Lung (tissue), 12 donors: ENCODE data around the gene GNRHR. TPM values are rescaled to one million over a fixed set of nuclear protein-coding genes. Genes with fewer than 3 reads are reported as not detected.

ENCODE experiments used
- ATAC-seq: fragments of 200-7000 bp; cut with Tn5 transposase; one replicate; pipeline ENCODE4 v1.9.1; 2020; ENCODE audit warnings: moderate number of reproducible peaks; ENCODE audit not compliant: insufficient read depth, low FRiP score
- DNase-seq, 3 donors: peaks; one replicate each; pipeline ENCODE4 v3.0.0-alpha.2; 2013 to 2017
- H3K27ac ChIP-seq, 2 donors: one replicate each; pipeline ENCODE4 v1.5.1; 2013; ENCODE audit warnings: mild to moderate bottlenecking in 2 of 2, moderate library complexity in 2 of 2, control low read depth in 1 of 2, inconsistent platforms in 1 of 2, low read depth in 1 of 2, low read length in 1 of 2
- H3K27me3 ChIP-seq, 3 donors: one replicate each; pipeline ENCODE4 v1.5.1; 2013; ENCODE audit warnings: low read length in 2 of 3; ENCODE audit not compliant: control insufficient read depth in 3 of 3, insufficient read depth in 3 of 3
- H3K36me3 ChIP-seq, 4 donors: one replicate each; pipeline ENCODE4 v1.5.1; 2013; ENCODE audit warnings: low read length in 4 of 4, mild to moderate bottlenecking in 1 of 4, moderate library complexity in 1 of 4; ENCODE audit not compliant: control insufficient read depth in 4 of 4, insufficient read depth in 4 of 4
- H3K4me1 ChIP-seq, 5 donors: one replicate each; pipeline ENCODE4 v1.5.1; 2013; ENCODE audit warnings: low read length in 5 of 5, mild to moderate bottlenecking in 2 of 5, moderate library complexity in 1 of 5; ENCODE audit not compliant: control insufficient read depth in 5 of 5, insufficient read depth in 5 of 5
- H3K4me3 ChIP-seq: one replicate; pipeline ENCODE4 v1.5.1; 2013; ENCODE audit warnings: mild to moderate bottlenecking, control low read depth, moderate library complexity
- H3K9ac ChIP-seq, 2 donors: one replicate each; pipeline ENCODE4 v1.5.1; 2013; ENCODE audit warnings: low read length in 2 of 2, control low read depth in 1 of 2; ENCODE audit not compliant: insufficient read depth in 1 of 2
- H3K9me3 ChIP-seq, 4 donors: one replicate each; pipeline ENCODE4 v1.5.1; 2013; ENCODE audit warnings: low read length in 3 of 4, mild to moderate bottlenecking in 1 of 4, moderate library complexity in 1 of 4; ENCODE audit not compliant: control insufficient read depth in 4 of 4, insufficient read depth in 3 of 4
- WGBS, 2 donors: extraction: QIAGEN DNeasy Blood & Tissue Kit; methylation state at CpG; one replicate each; pipeline ENCODE4 v1.1.7; 2013; 5-methylcytosine and 5-hydroxymethylcytosine counted together
- polyA plus RNA-seq, 2 donors: library from polyadenylated mRNA; stranded (reverse); fragments of 200-250 nt; gene quantifications; one replicate each; pipeline ENCODE4 v1.2.1, GENCODE V29; 2013
- total RNA-seq, 2 donors: library from RNA; depleted of rRNA in 1 of 2; stranded (reverse); fragments of >200 nt in 1 of 2; gene quantifications; one replicate each; pipeline ENCODE4 v1.2.1, GENCODE V29; 2014 to 2021
- TF ChIP-seq, protein P1 (sequence below): IDR thresholded peaks from 2 replicates; pipeline ENCODE4 v1.5.1; 2012; ENCODE audit warnings: mild to moderate bottlenecking; ENCODE audit errors: control extremely low read depth, extremely low read depth
- donor health status: control.
- donor health status: control.
- donor health status: Bipolar disorder and iron deficiency.
- donor health status: healthy.
- donor health status: DM: yes; HTN: yes; CAD: no.

GNRHR gene
- total and polyA plus RNA-seq, 4 donors: not detected

DNA sequence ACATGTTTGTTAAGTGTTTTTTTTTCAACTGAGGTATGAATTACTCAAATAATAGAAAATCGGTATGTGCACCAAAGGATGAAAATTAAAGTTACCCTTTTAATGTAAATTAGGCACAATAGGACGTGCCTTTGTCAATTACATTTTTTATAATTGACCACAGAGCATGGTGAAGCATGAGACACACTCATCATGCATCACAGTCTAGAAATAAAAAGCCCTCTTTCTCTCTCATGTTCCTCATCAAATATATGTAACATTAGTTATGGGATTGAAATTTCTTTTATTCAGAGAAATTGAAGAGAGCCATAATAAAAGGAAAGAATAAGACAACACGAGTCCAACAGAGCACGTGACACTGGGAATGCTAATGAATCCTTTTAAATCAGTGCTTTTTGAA lies 3.5 kb downstream of the GNRHR start:
- 90 to 93% methylated on average over 4 of the region's 4 CpGs for WGBS, 2 donors
- no peaks in the 10 kb centered on the region for H3K27me3 ChIP-seq

DNA sequence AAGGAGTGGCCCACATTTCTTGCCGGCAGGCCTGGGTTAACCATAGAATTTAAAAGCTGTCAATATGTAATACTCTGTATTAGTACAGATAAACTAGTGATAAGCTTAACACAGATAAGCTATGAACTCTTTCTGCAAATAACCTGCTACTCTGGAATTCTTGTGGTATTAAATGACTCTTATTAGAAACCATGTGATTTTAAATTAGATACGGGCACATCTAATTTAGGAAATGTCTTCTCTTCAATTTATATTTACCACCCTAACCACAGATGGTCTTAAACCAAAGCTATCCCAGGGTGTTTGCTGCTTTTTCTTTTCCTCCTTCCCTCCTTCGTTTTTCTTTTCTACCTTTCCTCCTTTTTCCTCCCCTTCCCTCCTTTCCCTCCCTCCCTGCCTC lies 4.9 kb downstream of the GNRHR start:
- DNase-seq (no peak), ATAC-seq (no peak)
- no peaks in the 10 kb centered on the region for H3K36me3 ChIP-seq
- H3K9ac ChIP-seq: no peak overlapping the region
- no peaks in the 10 kb centered on the region for H3K4me1 ChIP-seq
- WGBS, 2 donors: 71 to 85% methylated on average over 3 of the region's 3 CpGs
- H3K4me3 ChIP-seq: no peak overlapping the region
- no peaks in the 10 kb centered on the region for H3K27me3 ChIP-seq
- no peaks in the 10 kb centered on the region for H3K9me3 ChIP-seq
- TF ChIP-seq, protein P1, sequence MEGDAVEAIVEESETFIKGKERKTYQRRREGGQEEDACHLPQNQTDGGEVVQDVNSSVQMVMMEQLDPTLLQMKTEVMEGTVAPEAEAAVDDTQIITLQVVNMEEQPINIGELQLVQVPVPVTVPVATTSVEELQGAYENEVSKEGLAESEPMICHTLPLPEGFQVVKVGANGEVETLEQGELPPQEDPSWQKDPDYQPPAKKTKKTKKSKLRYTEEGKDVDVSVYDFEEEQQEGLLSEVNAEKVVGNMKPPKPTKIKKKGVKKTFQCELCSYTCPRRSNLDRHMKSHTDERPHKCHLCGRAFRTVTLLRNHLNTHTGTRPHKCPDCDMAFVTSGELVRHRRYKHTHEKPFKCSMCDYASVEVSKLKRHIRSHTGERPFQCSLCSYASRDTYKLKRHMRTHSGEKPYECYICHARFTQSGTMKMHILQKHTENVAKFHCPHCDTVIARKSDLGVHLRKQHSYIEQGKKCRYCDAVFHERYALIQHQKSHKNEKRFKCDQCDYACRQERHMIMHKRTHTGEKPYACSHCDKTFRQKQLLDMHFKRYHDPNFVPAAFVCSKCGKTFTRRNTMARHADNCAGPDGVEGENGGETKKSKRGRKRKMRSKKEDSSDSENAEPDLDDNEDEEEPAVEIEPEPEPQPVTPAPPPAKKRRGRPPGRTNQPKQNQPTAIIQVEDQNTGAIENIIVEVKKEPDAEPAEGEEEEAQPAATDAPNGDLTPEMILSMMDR: no peak
- H3K27ac ChIP-seq: no peak overlapping the region

More for the DNA sequence above, 3.5 kb downstream of the GNRHR start:
- TF ChIP-seq, protein P1: no peak
- no peak for ATAC-seq
- Histone ChIP-seq H3K36me3 (no peaks in the 10 kb centered on the region), H3K4me1 (no peaks in the 10 kb centered on the region), H3K27ac (no peak overlapping the region), H3K4me3 (no peak overlapping the region), H3K9ac (no peak overlapping the region), H3K9me3 (no peaks in the 10 kb centered on the region)
- no peak for DNase-seq

DNA sequence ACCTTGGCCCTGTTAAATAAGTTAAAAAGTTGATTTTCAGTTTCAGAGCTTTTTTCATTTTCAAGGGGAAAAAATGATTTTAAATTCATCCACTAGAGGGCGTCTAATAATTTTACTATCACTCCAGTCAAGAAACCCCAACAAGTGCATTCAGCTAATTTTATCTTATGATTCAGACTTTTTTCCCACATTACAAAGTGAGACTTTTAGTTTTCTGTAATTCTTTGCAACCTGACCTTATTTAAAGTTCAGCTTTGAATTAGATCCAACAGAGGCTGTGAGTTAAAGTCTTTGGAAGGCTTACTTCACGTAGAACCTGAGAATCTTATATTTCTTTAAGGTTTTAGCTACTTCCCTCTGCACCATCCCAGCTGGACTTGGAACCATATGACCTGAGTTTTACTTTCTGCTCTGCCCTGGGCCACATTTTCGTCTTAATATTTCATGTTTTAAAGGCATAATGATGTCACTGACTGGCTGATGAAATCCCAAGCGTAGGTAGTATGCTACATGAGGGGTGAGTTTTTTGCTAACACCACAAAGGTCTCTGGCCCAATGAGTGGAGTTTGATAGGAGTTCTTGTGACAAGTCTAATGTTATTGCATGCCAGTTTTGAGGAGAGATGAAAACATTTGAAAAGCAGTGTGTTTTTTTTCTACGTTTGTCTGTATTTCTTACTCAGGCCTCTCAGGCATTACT lies 7.2 kb downstream of the GNRHR start:
- Histone ChIP-seq H3K9ac (no peak overlapping the region), H3K36me3 (no peaks in the 10 kb centered on the region), H3K9me3 (no peaks in the 10 kb centered on the region), H3K4me3 (no peak overlapping the region), H3K27me3 (no peaks in the 10 kb centered on the region), H3K4me1 (no peaks in the 10 kb centered on the region), H3K27ac (no peak overlapping the region)
- DNase-seq (peak in 2 of 3 donors; percentile 38 to 50), ATAC-seq (no peak)
- WGBS, 2 donors: 63 to 67% methylated on average over 5 of the region's 5 CpGs
- TF ChIP-seq, protein P1: peak; percentile 20
